Uterus (tissue), 4 donors: ENCODE data around the gene SARDH. TPM values are rescaled to one million over a fixed set of nuclear protein-coding genes. Genes with fewer than 3 reads are reported as not detected.

ENCODE experiments used
- DNase-seq, 2 donors: peaks; one replicate each; pipeline ENCODE4 v3.0.0-alpha.2; 2019 to 2020
- H3K27ac ChIP-seq, 2 donors: fragments of 200-600 bp; sonication (generic); 1 replicate in 1 of 2; 2 replicates in 1 of 2; pipeline ENCODE4 v1.5.1; 2016 to 2018
- H3K27me3 ChIP-seq, 2 donors: fragments of 200-600 bp; sonication (generic); one replicate each; pipeline ENCODE4 v1.5.1; 2018 to 2019; ENCODE audit warnings: control low read depth in 1 of 2
- H3K36me3 ChIP-seq, 2 donors: fragments of 200-600 bp; sonication (generic); one replicate each; pipeline ENCODE4 v1.5.1; 2019; ENCODE audit warnings: control low read depth in 1 of 2
- H3K4me1 ChIP-seq, 2 donors: fragments of 200-600 bp; sonication (generic); one replicate each; pipeline ENCODE4 v1.5.1; 2018 to 2019; ENCODE audit warnings: control low read depth in 1 of 2
- H3K4me3 ChIP-seq, 2 donors: fragments of 200-600 bp; sonication (generic); 1 replicate in 1 of 2; 2 replicates in 1 of 2; pipeline ENCODE4 v1.5.1; 2018 to 2019; ENCODE audit warnings: mild to moderate bottlenecking in 1 of 2
- H3K9me3 ChIP-seq, 2 donors: fragments of 200-600 bp; sonication (generic); one replicate each; pipeline ENCODE4 v1.5.1; 2019; ENCODE audit warnings: control low read depth in 1 of 2
- CTCF ChIP-seq, 4 experiments: fragments of 200-600 bp in 2 of 4; fragments of 450-650 bp in 2 of 4; sonication (generic) in 2 of 4; IDR thresholded peaks; one replicate each; pipeline ENCODE4 v1.5.1; 2016 to 2019; ENCODE audit warnings: antibody characterized with exemption in 4 of 4, mild to moderate bottlenecking in 2 of 4, moderate library complexity in 1 of 4
- POLR2A ChIP-seq, 2 donors: fragments of 450-650 bp; IDR thresholded peaks; one replicate each; pipeline ENCODE4 v1.6.1; 2016; ENCODE audit warnings: antibody characterized with exemption in 2 of 2, mild to moderate bottlenecking in 1 of 2, moderate library complexity in 1 of 2
- intact Hi-C: fragments of 100-400 bp; cut with DNase I; formaldehyde crosslinking; loops from one replicate; pipeline ENCODE4 v1.15.1; 2023; ENCODE audit warnings: low total_unique reads
- total RNA-seq, 4 donors: library from RNA; depleted of rRNA in 3 of 4; stranded (reverse); fragments of >200 nt in 3 of 4; gene quantifications; one replicate each; pipeline versions ENCODE4 v1.1.0 to v1.2.4, GENCODE V29; 2014 to 2023
- donor health status: DM: yes; HTN: yes; CAD: no.

Gene SARDH
- total RNA-seq, 4 donors from 2014 or later = 2.7 to 14.1 TPM; not detected in 2

GRCh38 chr9:133622555-133622954 lies 115.6 kb downstream of the SARDH start:
- intact Hi-C loops = no loop called here
- Histone ChIP-seq H3K27me3 (no peaks in the 10 kb centered on the region), H3K9me3 (no peaks in the 10 kb centered on the region), H3K27ac (no peak overlapping the region), H3K4me3 (no peak overlapping the region), H3K36me3 (no peaks in the 10 kb centered on the region), H3K4me1 (no peaks in the 10 kb centered on the region)
- DNase-seq = no peak
- TF ChIP-seq CTCF (IDR thresholded peaks at IDR 0.05) (no peak), POLR2A (IDR thresholded peaks at IDR 0.05) (no peak)

GRCh38 chr9:133621725-133622267 lies 116.4 kb downstream of the SARDH start:
- H3K27me3 ChIP-seq = no peaks in the 10 kb centered on the region
- H3K4me3 ChIP-seq = no peak overlapping the region
- intact Hi-C loops = no loop called here
- no peak for DNase-seq
- no peak overlapping the region for H3K27ac ChIP-seq
- no peaks in the 10 kb centered on the region for H3K9me3 ChIP-seq
- no peaks in the 10 kb centered on the region for H3K4me1 ChIP-seq
- no peaks in the 10 kb centered on the region for H3K36me3 ChIP-seq
- TF ChIP-seq CTCF (IDR thresholded peaks at IDR 0.05) = no peak
- no peak for TF ChIP-seq POLR2A (IDR thresholded peaks at IDR 0.05)

- H3K9me3 ChIP-seq = no peaks in the 10 kb centered on the region
- no peak overlapping the region for H3K27ac ChIP-seq
- intact Hi-C loops = no loop called here
- TF ChIP-seq CTCF (IDR thresholded peaks at IDR 0.05) (no peak), POLR2A (IDR thresholded peaks at IDR 0.05) (no peak)
- H3K4me1 ChIP-seq = no peaks in the 10 kb centered on the region
- no peak overlapping the region for H3K4me3 ChIP-seq
- no peak for DNase-seq
- no peaks in the 10 kb centered on the region for H3K27me3 ChIP-seq
- H3K36me3 ChIP-seq = no peaks in the 10 kb centered on the region
Measured at GRCh38 chr9:133619791-133620190, 118.4 kb downstream of the SARDH start.

- intact Hi-C loops = no loop called here
- Histone ChIP-seq H3K27me3 (no peaks in the 10 kb centered on the region), H3K4me1 (no peaks in the 10 kb centered on the region)
Measured at GRCh38 chr9:133618726-133619125, 119.4 kb downstream of the SARDH start.

More at GRCh38 chr9:133618726-133619125, 119.4 kb downstream of the SARDH start:
- no peak overlapping the region for H3K4me3 ChIP-seq
- H3K36me3 ChIP-seq = no peaks in the 10 kb centered on the region
- DNase-seq = no peak
- no peak for TF ChIP-seq CTCF (IDR thresholded peaks at IDR 0.05)
- TF ChIP-seq POLR2A (IDR thresholded peaks at IDR 0.05) = no peak
- H3K27ac ChIP-seq = no peak overlapping the region
- no peaks in the 10 kb centered on the region for H3K9me3 ChIP-seq
